ENCODE measurements around the gene FGFR4.

The FGFR4 gene

GRCh38 chr5:177085985-177086653 lies 596 bp upstream of the FGFR4 start:
- DNase-seq, result no peak

GRCh38 chr5:177087398-177088005 lies 787 bp downstream of the FGFR4 start:
- DNase-seq, result no peak

DNA sequence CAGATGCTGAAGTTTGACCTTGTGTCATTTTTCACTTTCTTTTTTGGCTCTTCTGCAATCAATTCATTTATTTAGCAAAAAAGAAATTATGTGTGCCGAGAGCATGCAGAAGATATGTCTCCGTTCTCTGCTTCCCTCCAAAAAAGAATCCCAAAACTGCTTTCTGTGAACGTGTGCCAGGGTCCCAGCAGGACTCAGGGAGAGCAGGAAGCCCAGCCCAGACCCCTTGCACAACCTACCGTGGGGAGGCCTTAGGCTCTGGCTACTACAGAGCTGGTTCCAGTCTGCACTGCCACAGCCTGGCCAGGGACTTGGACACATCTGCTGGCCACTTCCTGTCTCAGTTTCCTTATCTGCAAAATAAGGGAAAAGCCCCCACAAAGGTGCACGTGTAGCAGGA lies 2.4 kb downstream of the FGFR4 start:
- DNase-seq, result no peak

- DNase-seq, result no peak
These were observed 3.3 kb downstream of the FGFR4 start for GRCh38 chr5:177089825-177090641.

DNA sequence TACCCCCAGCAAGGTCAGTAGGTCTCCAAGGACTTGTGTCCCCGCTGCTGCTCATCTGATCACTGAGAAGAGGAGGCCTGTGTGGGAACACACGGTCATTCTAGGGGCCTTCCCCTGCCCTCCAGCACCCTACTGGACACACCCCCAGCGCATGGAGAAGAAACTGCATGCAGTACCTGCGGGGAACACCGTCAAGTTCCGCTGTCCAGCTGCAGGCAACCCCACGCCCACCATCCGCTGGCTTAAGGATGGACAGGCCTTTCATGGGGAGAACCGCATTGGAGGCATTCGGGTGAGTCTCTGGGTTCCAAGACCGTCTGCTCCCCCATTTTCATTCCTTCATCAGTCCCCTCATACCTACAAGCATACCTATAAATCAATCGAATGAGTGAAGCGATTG lies 4.1 kb downstream of the FGFR4 start:
- no peak for DNase-seq

DNA sequence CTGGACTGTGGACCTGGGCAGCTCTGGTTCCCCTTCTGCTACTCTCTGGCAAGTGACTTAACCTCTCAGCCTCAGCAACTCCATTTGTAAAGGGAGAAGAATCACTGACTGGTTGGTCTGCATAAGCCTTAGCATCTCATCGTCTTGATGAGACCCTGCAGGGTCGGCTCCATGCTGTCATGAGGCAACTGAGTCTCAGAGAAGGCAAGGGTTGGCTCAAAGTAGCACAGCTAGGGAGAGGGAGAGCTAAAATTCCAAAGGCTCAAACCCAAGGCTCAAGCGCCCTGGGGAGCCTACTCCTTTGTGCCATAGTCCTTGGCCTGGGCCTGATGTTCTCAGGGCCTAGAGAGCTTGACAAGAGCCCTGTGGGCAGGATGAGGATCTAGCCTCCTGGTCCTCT lies 4.5 kb downstream of the FGFR4 start:
- DNase-seq, result no peak

DNA sequence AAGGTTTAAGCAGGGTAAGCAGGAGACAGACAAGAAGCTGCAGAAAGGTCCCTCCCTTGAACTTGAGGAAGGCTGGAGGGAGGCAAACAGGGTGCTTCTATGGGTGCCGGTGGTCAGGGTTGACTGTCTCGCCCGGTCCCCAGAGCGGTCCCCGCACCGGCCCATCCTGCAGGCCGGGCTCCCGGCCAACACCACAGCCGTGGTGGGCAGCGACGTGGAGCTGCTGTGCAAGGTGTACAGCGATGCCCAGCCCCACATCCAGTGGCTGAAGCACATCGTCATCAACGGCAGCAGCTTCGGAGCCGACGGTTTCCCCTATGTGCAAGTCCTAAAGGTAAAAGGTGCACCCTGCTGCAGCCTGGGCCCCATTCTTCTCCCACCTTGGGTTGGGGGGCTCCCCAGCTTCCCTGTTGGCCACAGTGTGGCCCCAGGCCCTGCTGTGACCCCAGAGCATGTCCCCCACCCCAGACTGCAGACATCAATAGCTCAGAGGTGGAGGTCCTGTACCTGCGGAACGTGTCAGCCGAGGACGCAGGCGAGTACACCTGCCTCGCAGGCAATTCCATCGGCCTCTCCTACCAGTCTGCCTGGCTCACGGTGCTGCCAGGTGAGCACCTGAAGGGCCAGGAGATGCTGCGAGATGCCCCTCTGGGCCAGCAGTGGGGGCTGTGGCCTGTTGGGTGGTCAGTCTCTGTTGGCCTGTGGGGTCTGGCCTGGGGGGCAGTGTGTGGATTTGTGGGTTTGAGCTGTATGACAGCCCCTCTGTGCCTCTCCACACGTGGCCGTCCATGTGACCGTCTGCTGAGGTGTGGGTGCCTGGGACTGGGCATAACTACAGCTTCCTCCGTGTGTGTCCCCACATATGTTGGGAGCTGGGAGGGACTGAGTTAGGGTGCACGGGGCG lies 5.7 kb downstream of the FGFR4 start:
- no peak for DNase-seq

- DNase-seq, result no peak
These were observed 6.5 kb downstream of the FGFR4 start for GRCh38 chr5:177093082-177093712.

- no peak for DNase-seq
These were observed 7.1 kb downstream of the FGFR4 start for GRCh38 chr5:177093803-177094202.

- no peak for DNase-seq
These were observed 7.7 kb downstream of the FGFR4 start for GRCh38 chr5:177094224-177095087.

GRCh38 chr5:177095088-177095669 lies 8.5 kb downstream of the FGFR4 start:
- DNase-seq, result no peak

DNA sequence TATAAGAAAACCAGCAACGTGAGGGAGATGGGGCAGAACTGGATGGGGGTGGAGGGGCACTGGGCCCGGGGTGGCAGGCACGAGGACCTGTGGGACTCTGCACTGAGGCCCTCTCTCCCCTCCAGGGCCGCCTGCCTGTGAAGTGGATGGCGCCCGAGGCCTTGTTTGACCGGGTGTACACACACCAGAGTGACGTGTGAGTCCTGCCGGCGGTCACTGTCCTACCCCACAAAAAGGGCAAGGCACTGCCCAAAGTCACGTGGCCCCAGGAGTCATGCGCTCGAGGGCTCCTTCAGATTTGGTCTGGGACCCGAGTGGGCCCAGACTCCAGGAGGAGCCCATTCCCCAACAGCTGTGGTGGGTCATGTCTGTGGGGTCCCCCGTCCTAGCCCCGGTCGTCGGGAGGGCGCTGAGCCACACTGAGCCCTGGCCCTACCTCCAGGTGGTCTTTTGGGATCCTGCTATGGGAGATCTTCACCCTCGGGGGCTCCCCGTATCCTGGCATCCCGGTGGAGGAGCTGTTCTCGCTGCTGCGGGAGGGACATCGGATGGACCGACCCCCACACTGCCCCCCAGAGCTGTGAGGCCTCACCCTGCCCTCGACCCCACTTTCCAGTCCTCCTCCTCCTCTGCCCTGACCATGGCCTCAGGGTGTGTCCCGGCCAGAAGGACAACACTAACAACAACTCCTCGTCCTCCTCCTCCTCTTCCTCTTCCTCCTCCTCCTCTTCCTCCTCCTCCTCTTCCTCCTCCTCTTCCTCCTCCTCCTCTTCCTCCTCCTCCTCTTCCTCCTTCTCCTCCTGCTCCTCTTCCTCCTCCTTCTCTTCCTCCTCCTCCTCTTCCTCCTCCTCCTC lies 9.7 kb downstream of the FGFR4 start:
- DNase-seq, result no peak

DNA sequence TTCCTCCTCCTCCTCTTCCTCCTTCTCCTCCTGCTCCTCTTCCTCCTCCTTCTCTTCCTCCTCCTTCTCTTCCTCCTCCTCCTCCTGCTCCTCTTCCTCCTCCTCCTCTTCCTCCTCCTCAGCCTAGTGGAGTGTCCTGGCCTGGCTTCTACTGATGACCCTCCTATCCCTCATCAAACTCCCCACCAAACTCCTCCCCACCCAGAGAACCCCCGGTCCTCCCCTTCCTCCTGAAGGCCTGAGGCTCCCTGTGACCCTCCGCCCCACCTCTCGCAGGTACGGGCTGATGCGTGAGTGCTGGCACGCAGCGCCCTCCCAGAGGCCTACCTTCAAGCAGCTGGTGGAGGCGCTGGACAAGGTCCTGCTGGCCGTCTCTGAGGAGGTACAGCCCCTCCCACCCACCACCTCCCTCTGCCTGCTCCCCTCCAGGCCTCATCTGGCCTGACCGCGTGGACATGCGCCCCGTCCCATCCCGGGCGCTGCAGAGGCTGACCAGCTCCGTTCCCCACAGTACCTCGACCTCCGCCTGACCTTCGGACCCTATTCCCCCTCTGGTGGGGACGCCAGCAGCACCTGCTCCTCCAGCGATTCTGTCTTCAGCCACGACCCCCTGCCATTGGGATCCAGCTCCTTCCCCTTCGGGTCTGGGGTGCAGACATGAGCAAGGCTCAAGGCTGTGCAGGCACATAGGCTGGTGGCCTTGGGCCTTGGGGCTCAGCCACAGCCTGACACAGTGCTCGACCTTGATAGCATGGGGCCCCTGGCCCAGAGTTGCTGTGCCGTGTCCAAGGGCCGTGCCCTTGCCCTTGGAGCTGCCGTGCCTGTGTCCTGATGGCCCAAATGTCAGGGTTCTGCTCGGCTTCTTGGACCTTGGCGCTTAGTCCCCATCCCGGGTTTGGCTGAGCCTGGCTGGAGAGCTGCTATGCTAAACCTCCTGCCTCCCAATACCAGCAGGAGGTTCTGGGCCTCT lies 10.6 kb downstream of the FGFR4 start:
- no peak for DNase-seq

- DNase-seq, result no peak
These were observed 11.4 kb downstream of the FGFR4 start for GRCh38 chr5:177098120-177098469.

- no peak for DNase-seq
These were observed 11.9 kb downstream of the FGFR4 start for GRCh38 chr5:177098470-177099141.

DNA sequence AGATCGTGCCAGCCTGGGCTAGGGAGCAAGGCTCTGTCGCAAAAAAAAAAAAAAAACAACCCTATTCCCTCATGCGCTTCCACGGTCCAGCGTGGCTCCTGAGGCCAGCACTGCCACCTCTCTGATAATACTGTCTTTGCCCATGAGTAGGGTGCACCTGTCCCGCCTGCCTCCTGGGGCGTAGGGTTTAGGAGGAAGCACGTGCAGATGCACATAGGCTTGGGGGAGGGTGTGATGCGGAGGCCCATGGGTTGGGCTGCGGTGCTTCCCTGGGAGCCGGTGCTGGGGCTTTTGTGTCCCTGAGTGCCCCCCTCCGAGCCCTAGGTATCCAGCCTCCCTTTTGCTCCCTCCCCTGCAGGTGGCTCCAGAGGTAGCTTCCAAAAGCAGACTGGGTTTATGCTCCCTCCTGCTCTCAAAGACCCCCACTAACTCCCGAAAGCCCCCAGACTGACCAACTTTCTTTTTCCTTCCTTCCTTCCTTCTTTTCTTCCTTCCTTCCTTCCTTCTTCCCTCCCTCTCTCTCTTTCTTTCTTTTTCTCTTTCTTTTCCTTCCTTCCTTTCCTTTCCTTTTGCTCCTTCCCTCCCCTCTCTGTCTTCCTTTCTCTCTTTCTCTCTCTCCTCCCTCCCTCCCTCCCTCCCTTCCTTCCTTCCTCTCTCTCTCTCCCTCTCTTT lies 12.8 kb downstream of the FGFR4 start:
- DNase-seq, result no peak

DNA sequence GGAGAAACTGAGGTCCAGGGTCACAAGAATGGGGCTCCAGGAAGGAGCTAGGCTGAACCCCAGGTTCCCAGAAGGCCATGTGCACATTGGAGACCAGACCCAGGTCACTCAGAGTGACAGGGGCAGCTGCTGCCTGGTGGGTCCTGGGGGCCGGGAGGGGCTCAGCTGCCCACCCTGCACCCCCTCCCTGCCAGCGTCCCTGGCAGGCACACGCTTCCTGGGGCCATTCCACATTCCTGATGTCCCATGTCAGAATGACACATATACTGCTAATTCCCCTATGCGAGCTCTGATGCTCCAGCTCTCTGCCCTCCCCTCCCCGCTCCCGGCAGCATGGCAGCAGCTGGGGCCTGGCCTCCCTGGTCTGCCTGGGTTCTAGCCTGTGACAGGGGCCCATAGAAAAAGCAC lies 14.0 kb downstream of the FGFR4 start:
- no peak for DNase-seq

All from CD4-positive, alpha-beta T cell treated with Interleukin-15 for 1 hour (primary cell).